Ishikawa (cell line): Measurements from ENCODE around the gene FOXJ1.

Experiments used
- CEBPB ChIP-seq: IDR thresholded peaks from 2 replicates; pipeline ENCODE4 v1.6.1; 2012
- CREB1 ChIP-seq: IDR thresholded peaks from 2 replicates; pipeline ENCODE4 v1.6.1; 2012; ENCODE audit warnings: low read depth
- EGR1 ChIP-seq: IDR thresholded peaks from 2 replicates; pipeline ENCODE4 v1.6.1; 2012
- EP300 ChIP-seq: IDR thresholded peaks from 2 replicates; pipeline ENCODE4 v1.6.1; 2012; ENCODE audit warnings: borderline replicate concordance
- FOXM1 ChIP-seq: IDR thresholded peaks from 2 replicates; pipeline ENCODE4 v1.6.1; 2012; ENCODE audit warnings: low read depth, borderline replicate concordance
- NFIC ChIP-seq: IDR thresholded peaks from 2 replicates; pipeline ENCODE4 v1.6.1; 2012
- RAD21 ChIP-seq: IDR thresholded peaks from 2 replicates; pipeline ENCODE4 v1.6.1; 2012; ENCODE audit warnings: low read depth
- TAF1 ChIP-seq: IDR thresholded peaks from 2 replicates; pipeline ENCODE4 v1.6.1; 2012; ENCODE audit warnings: low read depth, mild to moderate bottlenecking
- TCF12 ChIP-seq: IDR thresholded peaks from 2 replicates; pipeline ENCODE4 v1.6.1; 2012; ENCODE audit warnings: low read depth
- TEAD4 ChIP-seq: IDR thresholded peaks from 2 replicates; pipeline ENCODE4 v1.6.1; 2012
- YY1 ChIP-seq: IDR thresholded peaks from 2 replicates; pipeline ENCODE4 v1.6.1; 2012; ENCODE audit warnings: low read depth
- ZBTB7A ChIP-seq: IDR thresholded peaks from 2 replicates; pipeline ENCODE4 v1.6.1; 2012; ENCODE audit warnings: low read depth
- TF ChIP-seq, protein P1 (sequence below): IDR thresholded peaks from 2 replicates; pipeline ENCODE4 v1.6.1; 2012
- TF ChIP-seq, protein P2 (sequence below): IDR thresholded peaks from 2 replicates; pipeline ENCODE4 v1.6.1; 2012; ENCODE audit warnings: low read depth, mild to moderate bottlenecking
- TF ChIP-seq, protein P3 (sequence below): IDR thresholded peaks from 2 replicates; pipeline ENCODE4 v1.6.1; 2012

The FOXJ1 gene

DNA sequence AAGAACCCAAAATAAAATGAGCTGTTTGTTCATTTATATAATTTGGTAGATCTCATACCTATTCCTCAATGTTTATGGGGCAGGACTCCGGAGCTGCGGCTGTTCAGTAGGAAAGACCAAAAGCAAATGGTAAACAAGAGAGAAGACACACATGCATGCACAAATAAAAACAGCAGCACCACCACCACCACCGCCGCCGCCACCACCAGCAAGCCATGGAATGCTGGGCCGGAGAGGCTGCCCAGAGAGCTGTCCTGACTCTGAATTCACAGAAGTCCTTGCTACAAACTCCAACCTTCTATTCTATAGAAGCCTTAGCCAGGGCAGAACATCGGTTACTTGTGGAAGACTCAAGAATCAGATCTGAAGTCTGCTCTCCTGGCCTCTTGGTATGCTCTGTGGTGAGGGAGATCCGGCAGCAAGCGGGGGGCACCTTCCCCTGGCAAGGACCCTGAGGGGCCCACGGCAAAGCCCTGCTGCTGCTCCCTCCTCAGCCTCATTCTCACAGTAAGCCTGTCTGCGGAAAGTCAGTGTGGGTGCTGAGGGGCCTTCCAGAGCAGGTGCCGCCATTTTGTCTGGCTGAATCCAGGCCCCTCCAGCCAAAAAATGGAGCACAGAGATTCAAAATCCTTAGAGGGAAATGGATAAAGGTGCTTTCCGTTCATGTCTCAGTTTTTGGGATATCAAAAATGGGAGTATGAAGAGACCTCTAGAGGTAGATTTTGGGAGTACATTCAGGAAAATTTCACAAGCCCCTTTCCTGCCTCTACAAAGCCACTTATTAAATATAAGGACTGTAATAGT lies 6.4 kb upstream of the FOXJ1 start:
- no peak for TF ChIP-seq YY1
- TF ChIP-seq RAD21: peak; percentile 69

DNA sequence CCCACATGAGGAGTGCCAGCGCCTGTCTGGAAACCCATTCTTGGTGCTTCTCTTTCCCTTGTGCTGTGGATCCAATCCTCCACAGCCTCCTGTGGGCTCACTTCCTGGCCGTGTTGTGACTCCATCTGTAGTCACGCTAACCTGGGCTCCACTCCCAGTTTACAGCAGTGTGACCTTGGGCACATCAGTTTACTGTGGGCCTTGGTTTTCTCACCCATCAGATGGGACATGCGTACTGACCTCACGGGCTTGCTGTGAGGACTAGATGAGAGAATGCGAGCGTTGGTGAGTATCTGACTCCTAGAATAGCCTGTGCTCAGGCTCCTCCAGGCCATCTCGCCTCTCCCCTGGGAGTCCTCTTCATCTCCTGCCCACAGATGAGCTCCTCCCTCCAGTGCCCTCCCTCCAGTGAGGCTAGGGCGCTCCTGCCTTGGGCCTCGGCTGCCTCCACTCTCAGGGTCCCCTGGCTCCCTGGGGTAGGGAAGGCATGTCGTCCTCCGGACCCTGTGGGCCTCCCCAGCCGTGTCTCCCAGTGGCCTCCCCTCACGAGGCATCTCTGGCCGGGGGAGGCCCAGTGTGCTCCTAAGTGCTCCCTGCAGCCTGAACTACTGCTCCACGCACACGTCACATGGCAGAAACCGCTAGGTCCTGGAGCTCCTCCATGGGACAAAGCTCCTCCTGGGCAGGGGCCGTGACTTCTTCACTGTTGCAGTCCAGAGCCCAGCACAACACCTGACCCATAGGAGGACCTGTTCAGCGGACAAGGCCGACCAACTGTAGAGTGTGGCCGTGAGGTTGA lies 5.2 kb upstream of the FOXJ1 start:
- no peak for TF ChIP-seq YY1
- no peak for TF ChIP-seq TAF1
- TF ChIP-seq FOXM1: no peak
- TF ChIP-seq, protein P1, sequence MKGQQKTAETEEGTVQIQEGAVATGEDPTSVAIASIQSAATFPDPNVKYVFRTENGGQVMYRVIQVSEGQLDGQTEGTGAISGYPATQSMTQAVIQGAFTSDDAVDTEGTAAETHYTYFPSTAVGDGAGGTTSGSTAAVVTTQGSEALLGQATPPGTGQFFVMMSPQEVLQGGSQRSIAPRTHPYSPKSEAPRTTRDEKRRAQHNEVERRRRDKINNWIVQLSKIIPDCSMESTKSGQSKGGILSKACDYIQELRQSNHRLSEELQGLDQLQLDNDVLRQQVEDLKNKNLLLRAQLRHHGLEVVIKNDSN: no peak
- TF ChIP-seq EGR1: no peak
- no peak for TF ChIP-seq EP300
- TF ChIP-seq RAD21: no peak
- no peak for TF ChIP-seq TEAD4
- no peak for TF ChIP-seq ZBTB7A
- no peak for TF ChIP-seq TCF12
- TF ChIP-seq, protein P2, sequence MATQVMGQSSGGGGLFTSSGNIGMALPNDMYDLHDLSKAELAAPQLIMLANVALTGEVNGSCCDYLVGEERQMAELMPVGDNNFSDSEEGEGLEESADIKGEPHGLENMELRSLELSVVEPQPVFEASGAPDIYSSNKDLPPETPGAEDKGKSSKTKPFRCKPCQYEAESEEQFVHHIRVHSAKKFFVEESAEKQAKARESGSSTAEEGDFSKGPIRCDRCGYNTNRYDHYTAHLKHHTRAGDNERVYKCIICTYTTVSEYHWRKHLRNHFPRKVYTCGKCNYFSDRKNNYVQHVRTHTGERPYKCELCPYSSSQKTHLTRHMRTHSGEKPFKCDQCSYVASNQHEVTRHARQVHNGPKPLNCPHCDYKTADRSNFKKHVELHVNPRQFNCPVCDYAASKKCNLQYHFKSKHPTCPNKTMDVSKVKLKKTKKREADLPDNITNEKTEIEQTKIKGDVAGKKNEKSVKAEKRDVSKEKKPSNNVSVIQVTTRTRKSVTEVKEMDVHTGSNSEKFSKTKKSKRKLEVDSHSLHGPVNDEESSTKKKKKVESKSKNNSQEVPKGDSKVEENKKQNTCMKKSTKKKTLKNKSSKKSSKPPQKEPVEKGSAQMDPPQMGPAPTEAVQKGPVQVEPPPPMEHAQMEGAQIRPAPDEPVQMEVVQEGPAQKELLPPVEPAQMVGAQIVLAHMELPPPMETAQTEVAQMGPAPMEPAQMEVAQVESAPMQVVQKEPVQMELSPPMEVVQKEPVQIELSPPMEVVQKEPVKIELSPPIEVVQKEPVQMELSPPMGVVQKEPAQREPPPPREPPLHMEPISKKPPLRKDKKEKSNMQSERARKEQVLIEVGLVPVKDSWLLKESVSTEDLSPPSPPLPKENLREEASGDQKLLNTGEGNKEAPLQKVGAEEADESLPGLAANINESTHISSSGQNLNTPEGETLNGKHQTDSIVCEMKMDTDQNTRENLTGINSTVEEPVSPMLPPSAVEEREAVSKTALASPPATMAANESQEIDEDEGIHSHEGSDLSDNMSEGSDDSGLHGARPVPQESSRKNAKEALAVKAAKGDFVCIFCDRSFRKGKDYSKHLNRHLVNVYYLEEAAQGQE: no peak
- TF ChIP-seq NFIC: no peak
- TF ChIP-seq CEBPB: no peak
- TF ChIP-seq, protein P3, sequence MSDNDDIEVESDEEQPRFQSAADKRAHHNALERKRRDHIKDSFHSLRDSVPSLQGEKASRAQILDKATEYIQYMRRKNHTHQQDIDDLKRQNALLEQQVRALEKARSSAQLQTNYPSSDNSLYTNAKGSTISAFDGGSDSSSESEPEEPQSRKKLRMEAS: no peak
- TF ChIP-seq CREB1: no peak

DNA sequence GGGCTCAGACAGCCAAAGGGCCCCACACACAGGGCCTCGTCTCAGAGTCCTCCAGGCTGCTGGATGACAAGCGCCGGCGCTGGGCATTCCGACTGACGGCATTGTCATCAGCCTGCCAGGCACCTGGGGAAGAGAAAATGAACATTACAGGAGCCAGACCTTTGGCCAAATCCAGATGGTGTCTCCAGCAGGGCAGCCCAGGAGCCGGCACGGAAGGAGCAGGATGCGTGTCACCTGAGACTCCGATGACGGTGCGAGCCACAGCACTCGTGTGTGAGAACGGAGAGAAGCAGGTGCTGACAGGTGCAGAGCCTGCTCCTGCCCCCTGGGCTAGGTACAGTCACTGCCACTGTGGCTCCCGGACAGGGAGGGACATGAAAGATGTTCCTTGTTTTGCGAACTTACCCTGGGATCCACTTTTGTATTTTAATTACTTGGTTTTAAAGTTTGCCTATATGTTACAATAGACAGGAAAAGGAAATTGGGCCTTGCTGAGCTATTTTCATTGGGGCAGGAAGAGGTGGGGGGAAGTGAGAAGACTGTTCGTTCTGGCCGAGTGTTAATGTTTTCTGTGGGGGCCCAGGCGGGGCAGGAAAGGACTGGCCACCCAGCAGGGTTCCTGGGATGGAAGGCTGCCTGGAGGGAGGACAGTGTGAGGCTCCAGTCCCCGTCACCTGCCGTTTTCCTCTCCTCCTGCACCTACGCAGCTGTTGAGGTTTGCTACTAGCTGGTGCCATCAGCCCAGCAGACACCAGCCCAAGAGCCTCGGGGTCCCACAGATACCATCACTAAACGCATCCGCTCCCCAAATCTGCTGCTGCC lies 4.4 kb upstream of the FOXJ1 start:
- no peak for TF ChIP-seq CEBPB
- TF ChIP-seq, protein P1: no peak
- TF ChIP-seq TAF1: no peak
- TF ChIP-seq, protein P3: no peak
- TF ChIP-seq EP300: no peak
- TF ChIP-seq, protein P2: no peak
- TF ChIP-seq ZBTB7A: no peak
- TF ChIP-seq NFIC: no peak
- no peak for TF ChIP-seq TCF12
- no peak for TF ChIP-seq FOXM1
- no peak for TF ChIP-seq YY1
- TF ChIP-seq CREB1: no peak
- TF ChIP-seq RAD21: no peak
- no peak for TF ChIP-seq TEAD4
- no peak for TF ChIP-seq EGR1

DNA sequence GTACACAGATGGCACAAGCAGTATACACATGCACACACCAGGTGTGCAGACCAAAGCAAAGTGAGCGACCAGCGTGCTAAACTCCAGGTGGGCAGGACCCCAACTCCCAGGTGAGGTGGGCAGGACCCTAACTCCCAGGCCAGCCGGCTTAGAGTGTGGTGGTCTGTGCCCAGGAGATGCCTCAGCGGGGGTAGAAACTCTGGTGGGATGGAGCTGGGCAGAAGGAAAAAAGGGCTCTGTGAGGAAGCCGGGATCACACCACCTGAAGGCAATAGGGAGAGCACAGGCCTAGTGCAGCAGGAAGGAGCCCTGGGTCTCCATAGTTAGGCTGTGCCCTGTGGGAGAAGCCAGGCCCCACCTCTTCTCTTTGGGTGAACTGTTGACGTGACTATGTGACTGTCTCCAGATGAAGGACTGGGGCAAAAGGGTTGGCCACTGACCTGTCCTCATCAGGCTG lies 1.6 kb upstream of the FOXJ1 start:
- TF ChIP-seq, protein P1: no peak
- TF ChIP-seq CEBPB (no peak), FOXM1 (no peak), RAD21 (no peak), CREB1 (no peak), EGR1 (no peak), NFIC (no peak)
